Stomach (tissue), 4 donors: ENCODE measurements around the gene CLEC10A.

Experiments
- CTCF ChIP-seq, 7 experiments: fragments of 450-650 bp in 4 of 7; fragments of 200-600 bp in 3 of 7; sonication (generic) in 3 of 7; IDR thresholded peaks; one replicate each; pipeline ENCODE4 v1.5.1; 2016 to 2019; ENCODE audit warnings: antibody characterized with exemption in 7 of 7, control low read depth in 2 of 7, mild to moderate bottlenecking in 1 of 7
- EP300 ChIP-seq: sonication (generic); formaldehyde crosslinking; IDR thresholded peaks from one replicate; pipeline ENCODE4 v1.6.1; 2017; ENCODE audit warnings: antibody characterized with exemption

DNA sequence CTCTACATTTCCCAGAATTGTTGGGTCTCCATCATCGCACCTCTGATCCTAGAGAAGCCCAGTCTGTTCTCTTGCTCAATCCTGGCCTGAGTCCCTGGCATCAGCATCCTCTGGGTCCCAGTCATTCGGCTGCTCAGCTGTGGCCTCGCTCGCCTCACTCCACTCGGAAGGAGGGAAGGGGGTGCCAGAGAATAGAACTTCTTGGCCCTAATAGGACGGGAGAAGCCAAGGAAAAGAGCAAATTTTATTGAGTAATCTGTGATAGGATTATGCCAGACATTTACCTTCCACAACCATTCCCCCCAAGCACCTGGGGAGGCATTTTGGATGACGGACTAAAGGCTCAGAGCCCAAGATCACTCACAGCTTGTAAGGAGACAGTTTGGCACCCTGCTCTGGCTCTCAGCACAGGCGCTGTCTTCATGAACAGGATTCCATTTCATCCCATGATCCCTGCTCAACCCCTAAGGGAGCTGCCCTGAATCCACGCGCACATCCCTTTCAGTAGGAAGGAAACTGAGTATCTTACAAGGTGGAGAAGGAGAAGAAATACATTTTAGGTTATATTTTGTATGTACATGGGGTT lies 498 bp upstream of the CLEC10A start:
- TF ChIP-seq CTCF (IDR thresholded peaks at IDR 0.05) (no peak), EP300 (no peak)
